ENCODE measurements around the gene MGAT4A.

DNA sequence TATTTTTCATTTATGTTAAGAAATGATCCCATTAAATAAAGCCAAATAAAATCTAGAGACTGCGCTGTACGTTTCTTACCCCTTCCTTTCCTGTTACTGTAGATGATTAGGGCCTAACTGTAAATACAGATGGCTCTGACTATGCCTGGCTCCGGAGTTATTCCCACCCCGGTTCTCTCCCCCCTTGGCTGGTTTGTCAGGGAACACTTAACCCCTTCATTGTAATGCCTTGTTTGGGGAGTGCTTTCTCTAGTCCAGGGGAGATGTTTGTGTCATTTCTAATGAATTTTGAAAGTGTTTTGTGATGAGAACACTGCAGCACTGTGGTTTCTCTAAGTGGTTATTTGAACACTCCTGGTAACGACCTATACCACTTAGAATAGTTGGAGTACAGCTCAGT, 113.8 kb downstream of the MGAT4A start:
- TF ChIP-seq BHLHE40 (IDR thresholded peaks at IDR 0.05; ENCODE audit: low read length) (no peak), ZNF224 (CRISPR knock-in tag; IDR thresholded peaks at IDR 0.05) (no peak), SIN3A (IDR thresholded peaks at IDR 0.05; ENCODE audit: borderline replicate concordance in 2 of 2, control insufficient read depth in 1 of 2, low read depth in 2 of 2, low read length in 2 of 2) (no peak), ZNF282 (CRISPR knock-in tag; IDR thresholded peaks at IDR 0.05) (no peak), WHSC1 (IDR thresholded peaks at IDR 0.05; ENCODE audit: low read length) (no peak), HNRNPH1 (optimal IDR thresholded peaks at IDR 0.05; ENCODE audit: low read depth, low read length) (no peak), DPF2 (IDR thresholded peaks at IDR 0.05) (no peak), SAP30 (IDR thresholded peaks at IDR 0.05; ENCODE audit: borderline replicate concordance, insufficient read depth, low read depth, low read length, poor library complexity, severe bottlenecking) (no peak), SIX5 (IDR thresholded peaks at IDR 0.05; ENCODE audit: borderline replicate concordance in 1 of 2, insufficient read depth in 1 of 2, low read depth in 1 of 2, low read length in 2 of 2) (no peak), RAD21 (CRISPR knock-in tag; conservative IDR thresholded peaks at IDR 0.05 in 1 of 2, IDR thresholded peaks at IDR 0.05 in 1 of 2) (no peak), ZNF384 (IDR thresholded peaks at IDR 0.05; ENCODE audit: low read depth, low read length) (no peak), XRCC5 (IDR thresholded peaks at IDR 0.05; ENCODE audit: low read depth, low read length) (no peak)
- TF ChIP-seq, protein P1, sequence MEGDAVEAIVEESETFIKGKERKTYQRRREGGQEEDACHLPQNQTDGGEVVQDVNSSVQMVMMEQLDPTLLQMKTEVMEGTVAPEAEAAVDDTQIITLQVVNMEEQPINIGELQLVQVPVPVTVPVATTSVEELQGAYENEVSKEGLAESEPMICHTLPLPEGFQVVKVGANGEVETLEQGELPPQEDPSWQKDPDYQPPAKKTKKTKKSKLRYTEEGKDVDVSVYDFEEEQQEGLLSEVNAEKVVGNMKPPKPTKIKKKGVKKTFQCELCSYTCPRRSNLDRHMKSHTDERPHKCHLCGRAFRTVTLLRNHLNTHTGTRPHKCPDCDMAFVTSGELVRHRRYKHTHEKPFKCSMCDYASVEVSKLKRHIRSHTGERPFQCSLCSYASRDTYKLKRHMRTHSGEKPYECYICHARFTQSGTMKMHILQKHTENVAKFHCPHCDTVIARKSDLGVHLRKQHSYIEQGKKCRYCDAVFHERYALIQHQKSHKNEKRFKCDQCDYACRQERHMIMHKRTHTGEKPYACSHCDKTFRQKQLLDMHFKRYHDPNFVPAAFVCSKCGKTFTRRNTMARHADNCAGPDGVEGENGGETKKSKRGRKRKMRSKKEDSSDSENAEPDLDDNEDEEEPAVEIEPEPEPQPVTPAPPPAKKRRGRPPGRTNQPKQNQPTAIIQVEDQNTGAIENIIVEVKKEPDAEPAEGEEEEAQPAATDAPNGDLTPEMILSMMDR (IDR thresholded peaks at IDR 0.05 in 2 of 3, conservative IDR thresholded peaks at IDR 0.05 in 1 of 3; ENCODE audit: insufficient read depth in 2 of 3, low read depth in 1 of 3, low read length in 3 of 3), result no peak
- TF ChIP-seq, protein P2, sequence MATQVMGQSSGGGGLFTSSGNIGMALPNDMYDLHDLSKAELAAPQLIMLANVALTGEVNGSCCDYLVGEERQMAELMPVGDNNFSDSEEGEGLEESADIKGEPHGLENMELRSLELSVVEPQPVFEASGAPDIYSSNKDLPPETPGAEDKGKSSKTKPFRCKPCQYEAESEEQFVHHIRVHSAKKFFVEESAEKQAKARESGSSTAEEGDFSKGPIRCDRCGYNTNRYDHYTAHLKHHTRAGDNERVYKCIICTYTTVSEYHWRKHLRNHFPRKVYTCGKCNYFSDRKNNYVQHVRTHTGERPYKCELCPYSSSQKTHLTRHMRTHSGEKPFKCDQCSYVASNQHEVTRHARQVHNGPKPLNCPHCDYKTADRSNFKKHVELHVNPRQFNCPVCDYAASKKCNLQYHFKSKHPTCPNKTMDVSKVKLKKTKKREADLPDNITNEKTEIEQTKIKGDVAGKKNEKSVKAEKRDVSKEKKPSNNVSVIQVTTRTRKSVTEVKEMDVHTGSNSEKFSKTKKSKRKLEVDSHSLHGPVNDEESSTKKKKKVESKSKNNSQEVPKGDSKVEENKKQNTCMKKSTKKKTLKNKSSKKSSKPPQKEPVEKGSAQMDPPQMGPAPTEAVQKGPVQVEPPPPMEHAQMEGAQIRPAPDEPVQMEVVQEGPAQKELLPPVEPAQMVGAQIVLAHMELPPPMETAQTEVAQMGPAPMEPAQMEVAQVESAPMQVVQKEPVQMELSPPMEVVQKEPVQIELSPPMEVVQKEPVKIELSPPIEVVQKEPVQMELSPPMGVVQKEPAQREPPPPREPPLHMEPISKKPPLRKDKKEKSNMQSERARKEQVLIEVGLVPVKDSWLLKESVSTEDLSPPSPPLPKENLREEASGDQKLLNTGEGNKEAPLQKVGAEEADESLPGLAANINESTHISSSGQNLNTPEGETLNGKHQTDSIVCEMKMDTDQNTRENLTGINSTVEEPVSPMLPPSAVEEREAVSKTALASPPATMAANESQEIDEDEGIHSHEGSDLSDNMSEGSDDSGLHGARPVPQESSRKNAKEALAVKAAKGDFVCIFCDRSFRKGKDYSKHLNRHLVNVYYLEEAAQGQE (IDR thresholded peaks at IDR 0.05; ENCODE audit: borderline replicate concordance), result no peak
- TF ChIP-seq, protein P2 (CRISPR knock-in tag; IDR thresholded peaks at IDR 0.05; ENCODE audit: low read depth), result no peak

Measured in K562 (cell line).